HL-60 (cell line): ENCODE results near the gene TBC1D3B.
"Not testable (repeated sequence)": the region's sequence is repeated elsewhere in the genome, so short reads cannot be mapped to it uniquely, and the experiment has no call there.

Experiments
- POLR2AphosphoS5 ChIP-seq: IDR thresholded peaks from 2 replicates; pipeline ENCODE4 v1.6.1; 2012; ENCODE audit warnings: low read depth
- SPI1 ChIP-seq: IDR thresholded peaks from 2 replicates; pipeline ENCODE4 v1.6.1; 2012; ENCODE audit warnings: low read depth, mild to moderate bottlenecking, borderline replicate concordance
- TF ChIP-seq, protein P1 (sequence below): IDR thresholded peaks from one replicate; pipeline ENCODE4 v1.5.1; 2011; ENCODE audit warnings: low read length, control low read depth, inconsistent platforms; ENCODE audit not compliant: insufficient read depth
- TF ChIP-seq, protein P2 (sequence below): IDR thresholded peaks from 2 replicates; pipeline ENCODE4 v1.6.1; 2012; ENCODE audit warnings: low read depth; ENCODE audit not compliant: insufficient replicate concordance

DNA sequence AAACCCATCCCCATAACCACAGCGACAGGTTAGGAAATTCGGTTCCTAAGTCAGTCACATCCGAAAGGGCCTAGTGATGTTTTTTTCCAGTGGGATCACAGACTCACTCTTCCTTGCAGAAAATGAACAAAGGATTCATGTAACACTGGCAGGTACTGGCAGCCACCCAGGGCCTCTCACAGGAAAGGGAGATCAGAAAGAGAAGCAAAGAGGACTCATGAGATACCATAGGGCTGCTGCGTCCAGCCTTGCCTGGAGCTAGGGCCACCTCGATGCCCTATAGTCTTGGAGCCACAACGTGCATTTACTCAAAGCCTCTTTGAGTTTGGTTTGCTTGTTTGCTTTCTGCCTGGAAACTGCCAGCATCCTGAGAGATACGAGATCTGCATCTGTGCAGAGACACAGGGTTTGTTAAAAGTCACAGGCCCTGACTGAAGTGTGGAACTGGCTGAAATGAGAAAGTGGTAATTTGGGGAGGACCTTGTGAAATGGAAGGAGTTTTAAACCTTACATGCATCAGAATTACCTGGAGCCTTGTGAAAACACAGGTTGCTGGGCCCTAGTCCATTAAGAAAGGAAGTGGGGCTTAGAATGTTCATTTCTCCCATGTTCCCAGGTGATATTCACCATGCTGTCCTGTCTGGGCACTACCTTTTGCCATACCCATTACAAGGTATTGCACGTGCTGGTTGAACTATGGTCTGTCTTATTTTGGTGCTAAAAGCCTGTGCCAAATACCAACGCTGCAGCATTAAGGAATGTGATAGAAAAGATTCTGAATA lies 14.3 kb upstream of the TBC1D3B start:
- TF ChIP-seq, protein P1, sequence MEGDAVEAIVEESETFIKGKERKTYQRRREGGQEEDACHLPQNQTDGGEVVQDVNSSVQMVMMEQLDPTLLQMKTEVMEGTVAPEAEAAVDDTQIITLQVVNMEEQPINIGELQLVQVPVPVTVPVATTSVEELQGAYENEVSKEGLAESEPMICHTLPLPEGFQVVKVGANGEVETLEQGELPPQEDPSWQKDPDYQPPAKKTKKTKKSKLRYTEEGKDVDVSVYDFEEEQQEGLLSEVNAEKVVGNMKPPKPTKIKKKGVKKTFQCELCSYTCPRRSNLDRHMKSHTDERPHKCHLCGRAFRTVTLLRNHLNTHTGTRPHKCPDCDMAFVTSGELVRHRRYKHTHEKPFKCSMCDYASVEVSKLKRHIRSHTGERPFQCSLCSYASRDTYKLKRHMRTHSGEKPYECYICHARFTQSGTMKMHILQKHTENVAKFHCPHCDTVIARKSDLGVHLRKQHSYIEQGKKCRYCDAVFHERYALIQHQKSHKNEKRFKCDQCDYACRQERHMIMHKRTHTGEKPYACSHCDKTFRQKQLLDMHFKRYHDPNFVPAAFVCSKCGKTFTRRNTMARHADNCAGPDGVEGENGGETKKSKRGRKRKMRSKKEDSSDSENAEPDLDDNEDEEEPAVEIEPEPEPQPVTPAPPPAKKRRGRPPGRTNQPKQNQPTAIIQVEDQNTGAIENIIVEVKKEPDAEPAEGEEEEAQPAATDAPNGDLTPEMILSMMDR, result not testable (repeated sequence)
- TF ChIP-seq POLR2AphosphoS5, SPI1: not testable (repeated sequence)
- TF ChIP-seq, protein P2, sequence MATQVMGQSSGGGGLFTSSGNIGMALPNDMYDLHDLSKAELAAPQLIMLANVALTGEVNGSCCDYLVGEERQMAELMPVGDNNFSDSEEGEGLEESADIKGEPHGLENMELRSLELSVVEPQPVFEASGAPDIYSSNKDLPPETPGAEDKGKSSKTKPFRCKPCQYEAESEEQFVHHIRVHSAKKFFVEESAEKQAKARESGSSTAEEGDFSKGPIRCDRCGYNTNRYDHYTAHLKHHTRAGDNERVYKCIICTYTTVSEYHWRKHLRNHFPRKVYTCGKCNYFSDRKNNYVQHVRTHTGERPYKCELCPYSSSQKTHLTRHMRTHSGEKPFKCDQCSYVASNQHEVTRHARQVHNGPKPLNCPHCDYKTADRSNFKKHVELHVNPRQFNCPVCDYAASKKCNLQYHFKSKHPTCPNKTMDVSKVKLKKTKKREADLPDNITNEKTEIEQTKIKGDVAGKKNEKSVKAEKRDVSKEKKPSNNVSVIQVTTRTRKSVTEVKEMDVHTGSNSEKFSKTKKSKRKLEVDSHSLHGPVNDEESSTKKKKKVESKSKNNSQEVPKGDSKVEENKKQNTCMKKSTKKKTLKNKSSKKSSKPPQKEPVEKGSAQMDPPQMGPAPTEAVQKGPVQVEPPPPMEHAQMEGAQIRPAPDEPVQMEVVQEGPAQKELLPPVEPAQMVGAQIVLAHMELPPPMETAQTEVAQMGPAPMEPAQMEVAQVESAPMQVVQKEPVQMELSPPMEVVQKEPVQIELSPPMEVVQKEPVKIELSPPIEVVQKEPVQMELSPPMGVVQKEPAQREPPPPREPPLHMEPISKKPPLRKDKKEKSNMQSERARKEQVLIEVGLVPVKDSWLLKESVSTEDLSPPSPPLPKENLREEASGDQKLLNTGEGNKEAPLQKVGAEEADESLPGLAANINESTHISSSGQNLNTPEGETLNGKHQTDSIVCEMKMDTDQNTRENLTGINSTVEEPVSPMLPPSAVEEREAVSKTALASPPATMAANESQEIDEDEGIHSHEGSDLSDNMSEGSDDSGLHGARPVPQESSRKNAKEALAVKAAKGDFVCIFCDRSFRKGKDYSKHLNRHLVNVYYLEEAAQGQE, result not testable (repeated sequence)
